ENCODE data around the gene DCLRE1C.
"Not testable (repeated sequence)": the region's sequence is repeated elsewhere in the genome, so short reads cannot be mapped to it uniquely, and the experiment has no call there.

The DCLRE1C gene

DNA sequence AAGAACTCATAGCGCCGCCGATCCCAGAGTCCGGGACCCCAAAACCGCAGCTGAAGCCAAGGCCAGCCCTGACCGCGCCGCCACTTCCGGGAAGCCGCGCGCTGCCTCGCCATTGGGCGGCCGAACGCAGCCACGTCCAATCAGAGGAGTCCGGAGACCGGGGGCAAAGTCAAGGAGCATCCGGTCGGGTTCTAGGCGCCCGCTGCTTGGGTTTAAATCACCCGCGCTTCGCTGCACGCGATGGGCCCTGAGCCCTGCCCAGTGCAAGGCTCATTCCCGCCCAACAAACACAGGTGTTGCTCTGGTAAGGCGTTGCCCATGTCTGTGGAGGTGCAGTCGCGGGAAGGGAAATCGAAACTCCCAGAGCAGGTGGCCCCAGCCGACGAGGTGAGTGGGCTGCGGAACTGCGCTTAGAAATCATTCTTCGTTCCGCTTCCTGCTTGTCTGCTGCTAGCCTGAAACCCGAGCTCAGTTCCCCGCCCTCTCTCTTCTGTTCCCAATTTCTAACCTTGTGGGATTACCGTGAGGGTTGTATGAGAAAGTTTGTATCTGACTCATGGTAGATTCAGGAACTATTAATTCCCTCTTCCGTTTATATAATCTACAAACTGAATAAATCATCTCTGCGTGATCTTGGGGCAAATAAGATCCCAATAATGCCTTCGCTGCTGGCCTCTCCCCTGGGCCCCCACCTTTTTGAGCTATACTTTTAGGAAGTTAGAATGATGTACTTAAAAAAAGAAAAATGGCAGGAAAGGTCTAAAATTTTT, at the start of gene DCLRE1C:
Gene DCLRE1C, minus strand, starts transcription at position 96 of the 770 bp plus-strand sequence. Its CDS starts 86 bp downstream, at position 10.
- peak; percentile 95 for DNase-seq (ENCODE audit: low spot score)

DNA sequence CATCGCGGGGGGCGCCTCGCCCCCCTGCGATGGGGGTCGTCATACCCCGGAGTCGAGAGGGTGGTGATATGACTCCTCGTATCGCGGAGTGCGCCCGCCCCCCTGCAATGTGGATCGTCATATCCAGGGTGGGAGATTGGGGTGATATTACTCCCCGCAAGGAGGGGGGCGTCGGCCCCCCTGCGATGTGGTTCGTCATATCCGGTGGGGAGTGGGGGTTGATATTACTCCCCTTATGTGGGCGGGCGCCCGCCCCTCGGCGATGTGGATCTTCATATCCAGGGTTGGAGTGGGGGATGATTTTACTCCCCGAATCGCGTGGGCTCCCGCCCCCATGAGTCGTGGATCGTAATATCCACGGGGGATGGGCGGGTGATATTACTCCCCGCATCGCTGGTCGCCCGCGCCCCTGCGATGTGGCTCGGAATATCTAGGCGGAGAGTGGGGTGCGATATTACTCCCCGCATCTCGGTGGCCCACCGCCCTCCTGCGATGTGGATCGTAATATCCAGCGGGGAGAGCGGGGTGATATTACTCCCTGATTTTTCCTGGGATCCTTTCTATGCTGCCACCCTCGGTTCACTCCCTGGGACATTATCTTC, 42.2 kb upstream of the DCLRE1C start:
- no peak for DNase-seq (ENCODE audit: low spot score)

DNA sequence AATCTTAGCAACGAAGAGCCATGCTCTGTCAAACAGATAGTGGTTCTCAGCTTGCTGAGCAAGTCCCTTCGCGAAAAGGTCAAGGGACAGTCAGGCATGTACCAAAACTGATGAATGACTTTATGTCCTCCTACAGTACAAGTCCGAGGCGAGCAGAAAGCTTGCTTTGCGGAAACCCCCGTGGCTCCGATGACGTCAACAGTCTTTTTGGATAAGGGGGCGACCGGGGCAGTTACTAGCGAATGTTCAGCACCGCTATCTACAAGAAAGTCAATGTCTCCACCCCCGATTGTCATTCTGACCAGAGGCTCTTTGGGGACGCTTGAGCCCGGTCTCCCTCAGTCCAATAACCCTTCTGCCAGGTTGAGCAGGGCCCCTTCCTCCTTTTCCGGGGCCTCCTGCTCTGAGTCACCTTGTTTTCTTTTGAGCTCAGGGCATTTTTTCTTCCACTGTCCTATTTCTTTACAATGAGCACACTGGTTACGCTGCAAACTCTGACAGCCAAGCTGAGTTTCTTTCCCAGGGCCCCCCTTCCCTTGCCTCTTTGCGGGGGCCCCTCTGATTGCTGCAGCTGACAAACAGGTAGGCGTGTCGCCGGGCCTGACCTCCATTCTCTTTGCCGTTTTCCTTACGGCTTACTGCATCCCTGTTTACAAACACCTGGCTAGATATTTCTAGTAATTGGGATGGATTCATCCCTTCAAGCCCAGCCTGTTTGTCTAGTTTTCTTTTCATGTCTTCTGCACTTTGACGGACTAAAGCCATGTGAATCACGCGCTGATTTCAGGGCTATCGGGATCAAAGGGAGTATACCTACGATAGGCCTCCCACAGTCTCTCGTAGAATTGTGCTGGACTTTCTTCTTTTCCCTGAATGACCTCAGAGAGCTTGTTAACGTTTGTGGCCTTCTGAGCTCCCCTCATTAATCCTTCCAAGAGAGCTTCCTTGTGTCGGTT, 39.9 kb upstream of the DCLRE1C start:
- DNase-seq (ENCODE audit: low spot score) = not testable (repeated sequence)

DNA sequence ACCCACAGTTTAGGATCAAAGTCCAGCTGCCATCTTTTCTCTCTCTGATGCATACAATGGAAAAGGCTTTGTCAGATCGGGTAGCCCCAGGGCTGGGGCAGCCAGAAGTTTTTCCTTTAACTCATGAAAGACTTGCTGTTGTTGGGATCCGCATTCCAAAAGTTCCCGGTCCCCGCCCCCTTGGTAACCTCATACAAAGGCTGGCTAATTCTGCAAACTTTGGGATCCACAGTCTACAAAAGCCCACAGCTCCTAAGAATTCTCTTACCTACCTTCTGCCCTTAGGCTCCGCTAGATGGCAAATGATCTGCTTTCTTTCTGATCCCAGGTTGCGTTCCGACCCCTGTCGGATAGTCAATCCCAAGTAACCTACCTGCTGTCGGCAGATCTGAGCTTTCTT, 38.4 kb upstream of the DCLRE1C start:
- DNase-seq (ENCODE audit: low spot score) = not testable (repeated sequence)

DNA sequence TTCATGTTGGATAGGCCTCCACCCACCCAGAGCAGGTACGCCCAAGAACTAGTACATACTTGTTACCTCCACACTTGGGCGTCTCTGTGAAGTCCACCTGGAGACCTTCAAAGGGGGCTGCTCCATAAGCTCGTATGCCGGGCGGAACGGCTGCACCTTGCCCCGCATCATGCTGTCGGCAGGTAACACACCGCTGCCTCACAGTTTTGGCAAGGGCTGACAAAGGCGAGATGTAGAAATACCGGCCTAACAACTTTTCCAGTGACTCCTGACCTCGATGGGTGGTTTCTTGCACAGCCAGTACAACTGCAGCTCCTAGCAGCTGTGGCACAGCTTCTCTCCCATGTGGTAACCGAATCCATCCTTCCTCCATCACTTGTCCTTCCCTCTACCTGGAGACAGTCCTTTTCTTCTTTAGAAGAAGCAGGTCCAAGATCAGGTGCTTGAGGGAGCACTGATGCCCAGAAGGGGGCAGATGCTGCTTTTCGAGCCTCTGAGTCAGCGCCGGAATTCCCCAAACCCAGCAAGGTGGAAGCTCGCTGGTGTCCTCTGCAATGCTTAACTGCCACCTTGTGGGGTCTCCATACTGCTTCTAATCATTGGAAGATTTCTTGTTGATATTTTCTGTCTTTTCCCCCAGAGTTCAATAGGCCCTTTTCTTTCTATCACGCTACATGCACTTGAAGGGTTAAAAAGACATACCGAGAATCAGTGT, 37.3 kb upstream of the DCLRE1C start:
- not testable (repeated sequence) for DNase-seq (ENCODE audit: low spot score)

DNA sequence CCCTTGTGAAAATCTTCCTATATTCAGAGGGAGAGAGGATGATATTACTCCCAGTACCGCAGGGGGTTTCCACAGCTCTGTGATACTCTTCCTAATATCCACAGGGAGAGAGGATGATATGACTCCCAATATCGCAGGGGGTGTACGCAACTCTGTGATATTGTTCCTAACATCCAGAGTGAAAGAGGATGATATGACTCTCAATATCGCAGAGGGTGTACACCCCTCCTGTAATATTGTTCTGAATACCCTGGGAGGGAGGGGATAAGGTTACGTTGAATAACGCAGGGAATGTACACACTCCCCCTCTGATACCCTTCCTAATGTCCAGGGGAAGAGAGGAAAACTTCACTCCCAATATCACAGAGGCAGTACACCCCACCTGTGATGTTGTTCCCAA, 35.7 kb upstream of the DCLRE1C start:
- DNase-seq (ENCODE audit: low spot score) = not testable (repeated sequence)

DNA sequence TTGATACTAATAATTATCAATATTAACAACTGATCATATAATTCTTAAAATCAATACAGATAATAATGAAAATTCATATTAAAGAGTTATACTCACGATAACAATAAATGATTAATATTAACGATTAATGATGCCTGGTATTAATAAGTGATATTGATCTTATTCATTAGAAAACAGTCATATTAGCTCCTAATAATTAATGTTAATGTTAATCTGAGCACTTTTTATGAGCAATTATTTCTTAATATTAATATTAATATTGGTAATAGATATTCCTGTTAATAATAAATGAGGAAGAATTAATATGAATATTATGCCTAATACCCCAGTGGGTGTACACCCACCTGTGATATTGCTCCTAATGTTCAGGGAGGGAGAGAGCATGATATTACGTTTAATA, 28.8 kb upstream of the DCLRE1C start:
- DNase-seq (ENCODE audit: low spot score) = no peak

DNA sequence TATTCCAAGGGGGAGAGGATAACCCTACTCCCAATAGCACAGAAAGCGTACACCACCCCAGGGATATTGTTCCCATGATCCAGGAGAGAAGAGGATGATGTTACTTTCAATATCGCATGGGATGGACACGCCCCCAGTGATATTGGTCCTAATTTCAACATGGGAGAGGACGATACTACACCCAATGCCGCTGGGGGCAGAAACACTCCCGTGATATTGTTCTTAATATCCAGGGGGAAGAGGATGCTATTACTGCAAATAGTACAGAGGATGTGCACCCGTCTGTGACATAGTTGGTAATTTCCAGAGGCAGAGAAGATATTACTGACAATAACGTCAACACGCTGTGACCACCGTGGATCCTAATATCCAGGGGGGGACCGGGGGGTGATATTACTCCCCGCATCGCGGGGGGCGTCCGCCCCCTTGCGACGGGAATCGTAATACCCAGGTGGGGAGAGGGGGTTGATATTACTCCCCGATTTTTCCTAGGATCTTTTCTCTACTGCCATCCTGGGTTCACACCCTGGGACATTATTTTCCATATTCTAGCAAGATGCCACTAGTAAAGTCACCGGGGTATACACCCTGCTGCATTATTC, 21.9 kb upstream of the DCLRE1C start:
- no peak for DNase-seq (ENCODE audit: low spot score)

DNA sequence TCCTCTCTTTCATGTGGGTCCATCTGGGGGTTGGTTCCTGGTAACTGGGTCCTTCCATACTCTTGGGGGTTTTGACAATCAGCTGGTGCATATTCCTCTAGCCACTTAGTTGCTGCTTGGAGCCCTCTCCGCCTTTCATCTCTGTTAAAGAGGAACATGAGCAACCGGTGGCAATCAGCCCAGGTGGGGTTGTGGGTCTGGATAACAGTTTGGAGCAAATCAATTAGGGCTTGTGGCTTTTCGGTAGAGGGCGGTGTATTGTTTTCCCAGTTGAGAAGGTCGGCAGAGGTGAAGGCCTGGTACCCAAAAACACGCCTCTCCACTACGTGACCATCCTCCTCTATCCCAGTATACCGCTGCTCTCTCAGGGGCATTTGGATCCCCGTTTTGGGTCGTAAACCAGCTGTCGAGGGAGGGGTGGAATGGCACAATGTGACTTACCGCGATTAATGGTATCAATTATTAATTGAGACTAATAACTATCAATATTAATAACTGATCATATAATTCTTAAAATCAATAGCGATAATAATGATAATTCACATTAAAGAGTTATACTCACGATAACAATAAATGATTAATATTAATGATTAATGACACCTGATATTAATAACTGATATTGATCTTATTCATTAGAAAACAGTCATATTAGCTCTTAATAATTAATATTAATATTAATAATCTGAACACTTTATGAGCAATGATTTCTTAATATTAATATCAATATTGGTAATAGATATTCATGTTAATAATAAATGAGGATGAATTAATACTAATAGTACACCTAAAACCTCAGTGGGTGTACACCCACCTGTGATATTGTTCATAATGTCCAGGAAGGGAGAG, 20.5 kb upstream of the DCLRE1C start:
- not testable (repeated sequence) for DNase-seq (ENCODE audit: low spot score)

DNA sequence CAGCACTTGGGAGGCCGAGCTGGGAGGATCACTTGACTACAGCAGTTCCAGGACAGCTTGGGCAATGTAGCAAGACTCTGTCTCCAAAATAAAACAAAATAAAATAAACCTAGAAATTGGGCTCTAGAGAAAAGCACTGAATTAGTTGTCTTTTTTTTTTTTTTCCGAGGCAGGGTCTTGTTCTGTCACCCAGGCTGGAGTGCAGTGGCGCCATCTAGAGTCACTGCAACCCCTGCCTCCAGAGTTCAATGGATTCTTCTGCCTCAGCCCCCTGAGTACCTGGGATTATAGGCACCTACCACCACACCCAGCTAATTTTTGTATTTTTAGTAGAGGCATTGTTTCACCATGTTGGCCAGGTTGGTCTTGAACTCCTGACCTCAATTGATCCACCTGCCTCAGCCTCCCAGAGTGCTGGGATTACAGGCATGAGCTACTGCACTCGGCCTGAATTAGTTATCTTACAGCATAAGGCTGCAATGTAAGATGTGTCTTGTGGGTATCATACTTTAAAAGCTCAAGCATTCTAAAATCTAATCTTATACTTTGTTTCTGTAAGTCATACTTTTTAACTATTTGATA, 18.1 kb upstream of the DCLRE1C start:
- no peak for DNase-seq (ENCODE audit: low spot score)

DNA sequence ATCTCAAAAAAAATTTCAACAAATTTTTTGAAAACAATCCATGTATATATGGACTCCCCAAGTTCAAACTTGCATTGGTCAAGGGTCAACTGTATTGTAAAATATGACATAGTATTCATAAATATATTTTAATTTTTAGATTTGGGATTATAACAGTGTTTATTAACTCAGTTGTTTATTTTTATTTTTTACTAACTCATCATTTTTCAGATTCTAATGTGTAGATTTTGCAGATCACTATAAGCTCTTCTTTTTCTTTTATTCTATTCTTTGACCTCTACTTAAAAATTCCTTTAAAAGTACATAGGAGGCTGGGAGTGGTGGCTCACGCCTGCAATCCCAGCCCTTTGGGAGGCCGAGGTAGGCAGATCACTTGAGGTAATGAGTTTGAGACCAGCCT, 14.0 kb upstream of the DCLRE1C start:
- DNase-seq (ENCODE audit: low spot score) = no peak

DNA sequence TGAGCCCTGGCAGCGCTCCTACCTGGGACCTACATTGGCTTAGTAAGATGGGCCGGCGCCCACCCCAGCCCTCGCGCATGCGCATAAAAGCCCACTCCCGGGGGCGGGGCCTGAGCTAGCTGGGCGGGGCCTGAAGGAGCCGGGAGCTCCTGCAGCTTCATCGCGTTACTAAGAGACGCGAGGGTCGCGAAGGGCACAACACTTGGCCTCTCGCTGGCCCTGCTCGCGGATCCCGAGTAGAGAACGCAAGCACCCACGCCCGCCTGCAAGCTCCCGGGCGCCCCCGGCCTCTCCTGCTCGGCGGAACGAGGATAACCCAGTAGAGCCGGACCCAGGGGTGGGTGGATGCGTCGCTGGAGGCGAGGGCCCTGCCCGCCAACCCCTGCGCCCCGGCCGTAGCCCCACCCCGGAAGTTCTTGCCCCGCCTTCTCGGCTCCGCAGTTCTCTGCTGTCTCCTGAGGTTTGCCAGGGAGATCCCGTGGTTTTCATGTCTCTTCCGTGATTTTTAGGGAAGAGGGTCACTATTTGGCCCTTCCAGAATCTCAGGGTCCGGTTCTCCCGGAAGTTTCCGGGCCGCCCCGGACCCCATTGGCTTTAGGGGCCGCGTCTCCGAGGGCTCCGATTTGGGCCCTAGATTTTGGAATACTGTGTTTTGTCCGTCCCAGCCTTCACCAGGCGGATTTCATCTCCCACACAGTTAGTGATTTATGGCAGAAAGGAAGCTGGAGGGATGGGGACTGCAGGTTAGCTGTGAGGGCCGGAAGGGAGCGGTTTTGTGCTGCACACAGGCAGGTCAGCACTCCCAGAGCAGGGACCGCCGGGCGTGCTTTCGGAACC, 5.5 kb upstream of the DCLRE1C start, which contains the start of gene MEIG1:
Gene MEIG1, plus strand, starts transcription at position 168 of the 837 bp plus-strand sequence. CDS start 7,081 bp downstream, outside the sequence.
- DNase-seq (ENCODE audit: low spot score) = peak; percentile 98

DNA sequence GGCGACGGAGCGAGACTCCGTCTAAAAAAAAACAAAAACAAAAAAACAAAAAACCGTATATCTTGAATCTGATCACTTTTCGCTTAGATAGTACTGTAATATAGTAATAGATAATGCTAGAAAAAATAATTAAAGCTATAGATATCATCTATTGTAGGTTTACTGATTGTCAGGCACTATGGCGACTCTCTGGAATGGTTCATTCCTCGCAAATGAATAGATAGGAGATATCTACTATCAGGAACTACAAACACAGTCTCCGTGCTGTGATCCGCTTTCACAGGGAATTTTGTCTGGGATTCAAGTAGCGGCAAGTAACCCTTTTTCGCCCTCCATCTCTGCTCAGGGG, 5.0 kb upstream of the DCLRE1C start:
- no peak for DNase-seq (ENCODE audit: low spot score)

DNA sequence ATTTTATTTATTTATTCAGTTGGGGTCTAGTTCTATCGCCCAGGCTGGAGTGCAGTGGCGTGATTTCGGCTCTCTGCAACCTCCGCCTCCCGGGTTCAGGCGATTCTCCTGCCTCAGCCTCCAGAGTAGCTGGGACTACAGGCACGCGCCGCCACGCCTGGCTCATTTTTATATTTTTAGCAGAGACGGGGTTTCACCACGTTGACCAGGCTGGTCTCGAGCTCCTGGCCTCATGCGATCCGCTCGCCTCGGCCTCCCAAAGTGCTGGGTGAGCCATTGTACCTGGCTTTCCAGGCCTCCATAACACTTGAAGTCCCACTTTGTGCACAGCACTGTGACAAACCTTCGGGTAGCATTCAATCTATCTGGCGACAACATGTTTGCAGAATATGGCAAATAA, 1.0 kb upstream of the DCLRE1C start:
- no peak for DNase-seq (ENCODE audit: low spot score)

DNA sequence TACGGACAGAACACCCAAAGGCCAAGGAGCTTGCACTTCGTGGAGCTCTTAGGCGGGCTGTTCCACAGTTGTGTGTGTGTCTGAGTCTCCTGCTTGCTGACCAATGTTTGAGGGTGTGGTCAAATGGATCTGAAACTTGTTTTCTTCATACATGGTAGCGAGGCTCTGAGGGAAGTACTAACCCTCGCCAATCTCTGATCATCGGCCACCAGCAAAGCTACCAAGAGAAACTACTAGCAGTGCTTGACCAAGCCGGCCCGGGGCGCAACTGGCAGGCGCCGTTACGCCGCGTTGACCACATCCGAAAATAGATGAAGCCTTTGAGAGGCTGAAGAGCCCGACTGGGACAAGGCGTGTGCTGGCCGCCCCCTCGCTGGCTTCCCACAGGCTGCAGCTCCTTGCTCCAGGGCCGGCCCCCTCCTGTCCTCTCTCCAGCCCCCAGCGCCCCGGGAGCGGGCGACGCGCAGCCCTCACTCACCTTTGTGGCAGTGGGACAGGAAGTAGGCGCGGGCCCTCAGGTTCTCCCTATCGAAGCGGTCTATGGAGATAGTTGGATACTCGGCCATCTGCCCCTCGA, 384 bp downstream of the DCLRE1C start:
- DNase-seq (ENCODE audit: low spot score) = no peak

DNA sequence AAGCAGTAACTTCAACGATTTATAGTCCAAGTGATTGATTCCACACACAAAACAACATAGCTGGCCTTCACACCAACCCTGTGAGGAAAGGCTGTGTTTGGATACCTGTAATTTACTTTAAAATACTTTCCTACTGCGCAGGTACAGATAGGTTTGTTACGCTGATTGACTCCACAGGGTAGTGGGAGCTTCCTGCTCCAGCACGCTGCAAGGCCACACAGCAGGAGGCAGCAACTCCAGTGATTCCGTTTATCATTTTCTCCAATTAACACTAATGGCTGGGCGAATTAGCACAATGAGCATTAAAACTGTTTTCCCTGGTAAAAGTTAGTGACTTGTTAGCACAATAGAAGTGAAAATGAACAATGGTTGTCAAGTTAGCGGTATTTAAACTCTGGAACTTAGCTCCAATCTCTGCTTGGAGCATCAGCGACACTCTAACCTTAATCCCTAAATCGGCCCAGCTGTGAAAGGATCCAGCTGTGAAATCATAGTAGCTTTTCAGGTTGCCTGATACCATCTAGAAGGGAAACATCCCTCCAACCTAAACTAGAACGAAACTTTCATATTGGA, 959 bp downstream of the DCLRE1C start:
- DNase-seq (ENCODE audit: low spot score) = no peak

DNA sequence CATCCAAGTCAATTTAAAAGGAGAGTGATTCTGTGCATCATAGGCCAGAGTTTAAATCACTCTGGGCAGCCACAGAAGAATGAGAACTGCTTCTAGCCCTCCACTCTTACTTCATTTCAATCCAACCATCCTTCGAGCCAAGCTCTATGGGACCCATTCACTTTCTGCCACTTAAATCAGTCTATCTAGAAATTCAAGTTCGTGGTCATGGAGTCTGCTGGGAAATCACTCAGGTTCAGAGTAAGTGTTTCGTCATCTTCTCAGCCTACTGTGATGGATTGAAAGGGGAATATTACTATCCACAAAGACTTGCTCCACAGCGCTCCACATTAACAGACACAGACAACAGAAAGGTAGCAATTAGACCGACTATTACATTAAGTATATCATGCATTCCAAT, 4.6 kb downstream of the DCLRE1C start:
- no peak for DNase-seq (ENCODE audit: low spot score)

DNA sequence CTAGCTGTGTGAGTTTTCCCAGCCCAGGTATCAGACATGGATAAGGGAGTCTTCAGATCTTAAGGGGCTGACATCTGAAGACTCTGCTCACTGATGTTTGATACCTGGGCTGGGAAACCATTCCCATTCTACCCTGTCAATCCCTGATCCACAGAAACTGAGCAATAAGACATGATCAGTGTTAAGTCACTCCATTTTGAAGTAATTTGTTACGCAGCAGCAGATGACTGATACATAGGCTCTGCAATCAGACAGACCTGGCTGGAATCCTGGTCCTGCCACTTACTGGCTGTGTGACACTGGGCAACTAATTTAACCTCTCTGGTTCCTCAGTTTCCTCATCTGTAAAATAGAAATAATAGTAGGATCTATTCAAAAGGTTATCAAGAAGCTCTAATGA, 6.6 kb downstream of the DCLRE1C start:
- no peak for DNase-seq (ENCODE audit: low spot score)
